ENCODE measurements around the gene PMPCA. TPM values are rescaled to one million over a fixed set of nuclear protein-coding genes. Genes with fewer than 3 reads are reported as not detected.

Gene PMPCA
- total RNA-seq, 2 experiments from 2014 or later, result 107 to 109 TPM

GRCh38 chr9:136372006-136372405 is 38.5 kb upstream of the PMPCA start:
- H3K27ac Mint-ChIP-seq, result no peak overlapping the region
- peaks cover 4% of the 10 kb centered on the region for H3K4me1 ChIP-seq (ENCODE audit: insufficient read depth, low read length)
- no peaks in the 10 kb centered on the region for H3K36me3 ChIP-seq (ENCODE audit: insufficient read depth, low read length)
- ATAC-seq (ENCODE audit: poor library complexity), result no peak
- H3K36me3 Mint-ChIP-seq (ENCODE audit: low read depth), result no peaks in the 10 kb centered on the region
- no peak overlapping the region for H3K4me3 Mint-ChIP-seq
- H3K9me3 ChIP-seq (ENCODE audit: control insufficient read depth in 1 of 2, insufficient read depth in 1 of 2, low read length in 2 of 2), result no peaks in the 10 kb centered on the region
- H3K9me3 Mint-ChIP-seq, result no peaks in the 10 kb centered on the region
- no peak overlapping the region for H3K4me3 ChIP-seq (ENCODE audit: low read length)
- DNase-seq, result no peak
- no peak overlapping the region for H3K27ac ChIP-seq (ENCODE audit: low read depth in 1 of 2, low read length in 2 of 2)
- CTCF ChIA-PET, result no interaction called here
- intact Hi-C loops (cut with DNase I, micrococcal nuclease), result no loop called here
- peaks cover 4 to 7% of the 10 kb centered on the region in 2 experiments for H3K27me3 ChIP-seq (ENCODE audit: control insufficient read depth in 1 of 2, insufficient read depth in 2 of 2, low read length in 2 of 2)
- TF ChIP-seq CTCF (IDR thresholded peaks at IDR 0.05), result no peak
- POLR2A ChIA-PET, result no interaction called here
- H3K4me1 Mint-ChIP-seq (ENCODE audit: low read depth), result no peaks in the 10 kb centered on the region
- no peaks in the 10 kb centered on the region for H3K27me3 Mint-ChIP-seq

- Mint-ChIP-seq H3K4me1 (ENCODE audit: low read depth) (no peaks in the 10 kb centered on the region), H3K27me3 (no peaks in the 10 kb centered on the region), H3K4me3 (no peak overlapping the region), H3K9me3 (no peaks in the 10 kb centered on the region), H3K27ac (no peak overlapping the region), H3K36me3 (ENCODE audit: low read depth) (no peaks in the 10 kb centered on the region)
- no peak for TF ChIP-seq CTCF (IDR thresholded peaks at IDR 0.05)
- Histone ChIP-seq H3K4me3 (ENCODE audit: low read length) (peak overlapping the region; percentile 37), H3K4me1 (ENCODE audit: insufficient read depth, low read length) (peaks cover 4% of the 10 kb centered on the region), H3K36me3 (ENCODE audit: insufficient read depth, low read length) (no peaks in the 10 kb centered on the region), H3K27me3 (ENCODE audit: control insufficient read depth in 1 of 2, insufficient read depth in 2 of 2, low read length in 2 of 2) (peaks cover 4 to 7% of the 10 kb centered on the region in 2 experiments), H3K9me3 (ENCODE audit: control insufficient read depth in 1 of 2, insufficient read depth in 1 of 2, low read length in 2 of 2) (no peaks in the 10 kb centered on the region), H3K27ac (ENCODE audit: low read depth in 1 of 2, low read length in 2 of 2) (no peak overlapping the region)
- ChIA-PET CTCF (no interaction called here), POLR2A (no interaction called here)
- no peak for ATAC-seq (ENCODE audit: poor library complexity)
- intact Hi-C loops (cut with DNase I, micrococcal nuclease), result no loop called here
- DNase-seq, result peak in 2 of 14 experiments; percentile 52 to 55
Measured at GRCh38 chr9:136372561-136373299, 37.7 kb upstream of the PMPCA start.

GRCh38 chr9:136373300-136374182 is 36.9 kb upstream of the PMPCA start, which contains the start of gene CARD9:
TSS of gene CARD9 (minus strand) at chr9:136373669. CDS start at chr9:136372078, 1,591 bp downstream.
- Mint-ChIP-seq H3K27ac (no peak within 1 kb of the TSS), H3K4me3 (no peak within 1 kb of the TSS), H3K27me3 (no peaks in the 10 kb centered on the region), H3K9me3 (no peaks in the 10 kb centered on the region), H3K36me3 (ENCODE audit: low read depth) (no peaks in the 10 kb centered on the region), H3K4me1 (ENCODE audit: low read depth) (no peaks in the 10 kb centered on the region)
- Histone ChIP-seq H3K27ac (ENCODE audit: low read depth in 1 of 2, low read length in 2 of 2) (no peak within 1 kb of the TSS), H3K4me3 (ENCODE audit: low read length) (peak within 1 kb of the TSS; percentile 37), H3K9me3 (ENCODE audit: control insufficient read depth in 1 of 2, insufficient read depth in 1 of 2, low read length in 2 of 2) (no peaks in the 10 kb centered on the region), H3K27me3 (ENCODE audit: control insufficient read depth in 1 of 2, insufficient read depth in 2 of 2, low read length in 2 of 2) (peaks cover 4 to 7% of the 10 kb centered on the region in 2 experiments), H3K4me1 (ENCODE audit: insufficient read depth, low read length) (peaks cover 4% of the 10 kb centered on the region), H3K36me3 (ENCODE audit: insufficient read depth, low read length) (no peaks in the 10 kb centered on the region)
- ATAC-seq (ENCODE audit: poor library complexity), result no peak
- TF ChIP-seq CTCF (IDR thresholded peaks at IDR 0.05), result no peak
- DNase-seq, result peak in 2 of 14 experiments; percentile 46 to 54
- CTCF ChIA-PET, result no interaction called here
- intact Hi-C loops (cut with DNase I, micrococcal nuclease), result no loop called here
- POLR2A ChIA-PET, result no interaction called here
